Measurements from ENCODE around the gene MRPL40.

The MRPL40 gene

DNA sequence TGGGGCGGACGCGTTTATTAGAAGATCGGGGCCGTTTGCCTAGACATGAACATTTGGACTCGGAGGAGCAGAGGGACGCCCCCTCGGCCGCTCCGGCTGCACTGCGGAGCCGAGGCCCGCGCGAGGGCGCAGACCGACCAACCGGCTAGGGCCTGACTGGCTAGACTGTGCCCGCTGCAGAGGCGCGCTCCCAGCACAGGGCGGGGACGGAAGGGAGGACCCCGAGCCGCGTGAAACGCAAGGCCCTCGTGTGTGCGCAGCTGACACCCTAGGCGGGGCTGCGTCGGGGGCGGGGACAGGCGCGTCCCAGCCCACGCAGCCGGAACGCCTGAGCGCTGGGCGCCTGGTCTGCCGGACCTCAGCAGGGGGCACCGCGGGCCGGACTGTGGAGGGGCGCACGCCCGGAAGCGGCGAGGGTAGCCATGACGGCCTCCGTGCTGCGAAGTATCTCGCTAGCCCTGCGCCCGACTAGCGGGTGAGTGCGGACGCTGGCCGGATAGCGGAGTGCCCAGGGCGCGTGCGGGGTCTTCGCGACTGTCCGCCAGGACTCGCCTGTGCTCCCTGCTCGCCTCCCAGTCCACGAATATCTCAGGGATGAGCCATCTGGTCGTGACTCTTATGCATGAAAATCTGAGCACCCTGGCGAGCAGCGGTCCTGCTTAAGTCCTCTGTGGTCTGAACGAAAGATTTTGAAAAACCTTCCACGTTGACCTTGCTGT, at the start of gene MRPL40:
Gene MRPL40, plus strand, starts transcription at position 413 of the 719 bp plus-strand sequence. Its CDS starts 10 bp downstream, at position 423.
- peak; percentile 72 to 89 (median 79) for DNase-seq

GRCh38 chr22:19383292-19383691, 49.1 kb upstream of the MRPL40 start:
- DNase-seq: no peak

- DNase-seq: no peak
These were observed 47.0 kb upstream of the MRPL40 start for GRCh38 chr22:19385221-19385906.

- DNase-seq: no peak
These were observed 46.1 kb upstream of the MRPL40 start for GRCh38 chr22:19386248-19386647.

DNA sequence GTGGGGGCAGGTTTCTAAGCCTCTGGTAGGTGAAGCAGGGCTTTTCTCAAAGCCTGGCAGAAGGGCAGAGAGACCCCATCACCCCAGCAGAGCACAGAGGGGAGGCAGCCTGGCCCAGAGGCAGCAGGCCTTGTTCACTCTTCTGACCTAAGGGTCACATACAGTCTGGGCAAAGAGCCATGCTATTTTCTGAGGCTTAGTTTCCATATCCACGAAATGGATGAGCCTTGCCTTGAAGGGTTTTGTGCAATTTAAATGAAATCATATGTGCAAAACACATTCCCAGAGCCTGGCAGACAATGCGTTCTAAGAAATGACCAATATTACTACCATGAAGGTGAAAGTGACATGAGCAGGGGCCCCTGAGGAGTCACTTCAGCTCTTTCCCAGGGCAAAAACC, 45.3 kb upstream of the MRPL40 start:
- no peak for DNase-seq

- DNase-seq: no peak
These were observed 44.8 kb upstream of the MRPL40 start for GRCh38 chr22:19387575-19387974.

DNA sequence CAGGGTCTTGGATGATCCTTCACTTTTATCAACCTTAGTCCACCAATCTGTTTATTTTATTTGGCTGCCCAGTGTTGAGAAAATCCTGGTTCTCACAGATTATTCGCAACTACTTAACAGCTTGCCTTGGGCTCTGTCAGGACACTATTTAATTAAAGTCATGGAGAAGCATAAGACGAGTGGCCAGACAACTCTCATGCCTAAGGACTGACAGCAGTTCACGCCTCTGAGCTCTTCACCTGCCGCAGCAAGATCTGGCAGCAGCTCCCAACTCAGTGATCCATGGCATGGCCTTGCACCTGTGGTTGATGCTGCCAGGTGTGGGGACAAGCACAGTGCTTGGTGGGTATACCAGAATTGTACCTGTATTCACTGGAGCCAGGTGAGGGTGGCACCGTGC, 38.6 kb upstream of the MRPL40 start:
- no peak for DNase-seq

- no peak for DNase-seq
These were observed 37.9 kb upstream of the MRPL40 start for GRCh38 chr22:19394274-19395050.

DNA sequence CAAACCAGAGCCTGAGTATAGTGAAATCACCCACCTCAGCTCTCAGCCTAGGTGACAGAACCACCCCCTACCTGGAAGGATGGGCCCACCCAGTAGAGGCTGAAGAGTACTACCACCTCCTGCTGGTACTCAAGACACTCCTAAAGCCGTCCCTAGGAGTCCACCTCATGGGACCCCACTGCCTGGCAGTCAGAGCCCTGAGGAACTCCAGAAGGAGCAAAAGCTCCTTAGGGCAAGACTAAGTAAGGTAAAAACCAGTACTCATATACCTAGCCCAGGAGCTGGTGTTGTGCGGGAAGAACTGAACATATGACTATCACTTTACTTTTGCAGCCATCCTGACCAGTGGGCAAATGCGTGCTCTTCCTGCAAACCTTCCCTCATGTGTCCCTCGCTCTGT, 37.1 kb upstream of the MRPL40 start:
- DNase-seq: no peak

DNA sequence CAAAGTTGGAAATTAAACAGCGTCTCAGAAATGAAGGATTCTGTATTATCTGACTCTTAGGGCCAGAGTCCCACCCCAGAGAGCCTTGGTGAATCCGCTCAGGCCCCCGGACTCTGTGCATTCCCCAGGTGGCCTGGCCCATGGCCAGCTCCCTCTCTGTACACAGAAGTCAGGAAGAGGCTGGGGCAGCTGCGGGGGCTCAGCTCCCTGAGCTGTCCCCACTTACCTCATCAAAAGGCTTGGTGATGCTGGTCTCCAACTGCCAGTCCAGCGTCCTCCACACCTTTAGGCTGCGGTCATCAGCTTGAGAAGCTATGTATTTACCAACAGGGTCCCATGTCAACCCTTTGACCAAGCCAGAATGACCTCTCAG, 35.8 kb upstream of the MRPL40 start:
- no peak for DNase-seq

DNA sequence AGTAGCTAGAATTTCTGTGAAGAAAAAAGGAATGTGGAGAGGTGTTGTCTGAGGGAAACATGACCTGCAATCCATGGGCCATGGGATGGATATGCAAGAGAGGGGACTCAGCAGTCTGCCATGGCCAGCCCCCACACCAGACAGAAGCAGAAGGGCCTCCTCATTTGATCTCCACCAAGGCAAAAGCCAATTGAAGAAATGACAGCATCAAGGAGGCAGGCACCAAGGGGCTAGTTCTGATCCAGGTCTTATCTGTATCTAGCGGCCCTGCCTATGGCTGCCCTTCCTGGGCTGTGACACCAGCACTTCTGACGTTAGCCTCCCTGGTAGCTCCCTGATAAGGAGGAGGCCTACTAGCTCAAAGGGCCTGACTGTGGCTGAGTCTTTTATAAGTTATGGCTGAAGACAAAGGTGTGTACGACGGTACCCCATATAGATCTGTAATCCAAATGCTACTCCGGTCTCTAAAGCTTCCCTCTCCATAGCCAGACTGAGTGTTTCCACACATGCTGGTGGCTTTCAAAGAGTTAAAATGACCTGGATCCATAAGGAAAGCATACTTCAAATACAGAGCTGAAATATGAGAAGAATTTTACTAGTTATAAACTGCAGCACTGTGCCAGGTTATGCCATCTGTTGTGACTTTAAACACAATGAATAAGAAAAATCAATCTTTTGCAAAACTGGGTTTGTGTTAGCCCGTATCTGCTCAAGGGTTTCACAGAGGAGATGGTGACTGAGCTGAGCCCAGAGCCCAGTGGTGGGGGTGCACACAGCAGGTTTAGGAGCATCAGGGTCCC, 35.2 kb upstream of the MRPL40 start:
- no peak for DNase-seq

- no peak for DNase-seq
These were observed 34.6 kb upstream of the MRPL40 start for GRCh38 chr22:19397734-19398104.

DNA sequence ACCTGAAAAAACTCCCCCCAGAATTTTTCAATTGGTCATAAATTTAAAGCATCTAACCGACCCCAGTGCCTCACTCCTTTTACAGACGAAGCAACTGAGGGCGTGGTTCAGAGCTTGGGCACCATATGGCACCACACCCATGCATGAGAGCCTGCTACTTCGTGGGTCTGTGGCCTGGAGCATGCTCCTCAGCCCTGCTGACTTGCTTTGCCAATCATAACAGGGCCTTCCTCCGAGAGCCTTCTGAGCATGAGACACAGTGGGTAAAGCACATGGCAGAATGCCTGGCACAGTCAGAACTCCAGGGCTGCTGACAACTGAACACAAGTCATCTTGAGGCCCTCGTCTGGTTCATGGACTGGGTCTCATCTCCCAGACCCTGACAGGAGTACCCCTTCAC, 34.1 kb upstream of the MRPL40 start:
- no peak for DNase-seq

DNA sequence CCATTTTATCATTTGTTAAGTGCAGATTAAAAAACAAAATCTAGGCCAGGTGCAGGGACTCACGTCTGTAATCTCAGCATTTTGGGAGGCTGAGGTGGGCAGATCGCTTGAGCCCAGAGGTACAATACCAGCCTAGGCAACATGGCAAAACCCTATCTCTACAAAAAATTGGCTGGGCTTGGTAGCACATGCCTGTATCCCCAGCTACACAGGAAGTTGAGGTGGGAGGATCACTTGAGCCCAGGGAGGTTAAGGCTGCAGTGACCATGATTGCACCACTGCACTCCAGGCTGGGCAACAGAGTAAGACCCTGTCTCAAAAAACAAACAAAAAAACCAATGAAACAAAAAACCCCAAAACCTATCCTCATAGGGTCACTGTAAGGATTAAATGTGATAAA, 33.7 kb upstream of the MRPL40 start:
- DNase-seq: no peak

DNA sequence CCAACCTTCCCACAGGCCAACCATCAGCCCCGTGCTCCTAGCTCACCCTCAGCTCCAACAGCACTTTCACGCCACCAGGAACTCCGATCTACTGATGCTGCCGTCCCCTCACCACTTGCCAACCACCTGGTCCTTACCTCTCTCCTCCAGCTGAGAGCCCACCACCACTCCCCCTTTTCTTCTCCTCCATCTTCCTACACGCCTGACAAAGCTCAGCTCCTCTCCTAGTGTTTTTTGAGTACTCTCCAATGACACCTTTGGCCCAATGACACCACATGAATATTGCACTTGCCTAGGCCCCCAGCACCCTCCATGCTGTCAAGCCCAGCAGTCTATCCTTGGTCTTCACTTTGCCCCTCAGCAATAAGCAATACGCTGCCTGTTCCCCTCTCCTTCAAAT, 31.5 kb upstream of the MRPL40 start:
- no peak for DNase-seq

DNA sequence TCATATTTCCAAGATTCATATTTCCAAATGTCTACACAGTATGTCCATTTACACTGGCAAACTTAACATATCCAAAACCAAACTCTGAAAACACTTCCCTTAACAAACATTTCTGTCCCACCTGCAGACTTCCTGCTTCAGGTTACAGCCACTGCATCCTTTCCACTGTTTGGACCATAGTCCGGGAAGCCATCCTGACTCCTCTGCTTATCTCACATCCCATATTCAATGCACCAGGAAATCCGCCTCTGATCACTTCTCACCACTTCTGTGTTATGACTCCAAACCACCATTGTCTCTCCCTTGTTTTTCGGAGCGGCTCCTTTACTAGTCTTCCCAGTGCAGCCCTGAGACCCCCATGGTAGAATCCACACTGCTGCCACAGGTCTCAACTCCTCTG, 30.9 kb upstream of the MRPL40 start:
- DNase-seq: no peak

DNA sequence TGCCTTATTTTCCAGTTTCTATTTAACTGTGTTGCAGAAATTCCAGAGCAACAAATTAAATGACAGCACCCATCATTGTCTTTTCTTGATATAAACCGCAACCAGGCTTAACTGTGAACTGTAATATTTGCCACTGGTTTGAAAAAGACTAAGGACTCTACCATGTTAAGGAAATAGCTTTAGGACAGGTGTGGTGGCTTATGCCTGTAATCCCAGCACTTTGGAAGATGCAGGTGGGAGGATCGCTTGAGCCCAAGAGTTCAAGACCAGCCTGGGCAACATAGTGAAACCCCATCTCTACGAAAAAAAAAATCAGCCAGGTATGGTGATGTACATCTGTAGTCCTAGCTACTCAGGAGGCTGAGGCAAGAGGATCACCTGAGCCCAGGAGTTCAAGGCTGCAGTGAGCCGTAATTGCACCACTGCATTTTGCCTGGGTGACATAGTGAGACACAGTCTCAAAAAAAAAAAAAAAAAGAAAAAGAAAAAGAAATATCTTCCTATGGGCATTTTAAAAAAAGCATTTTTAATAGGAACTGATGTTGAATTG, 29.6 kb upstream of the MRPL40 start:
- DNase-seq: no peak

DNA sequence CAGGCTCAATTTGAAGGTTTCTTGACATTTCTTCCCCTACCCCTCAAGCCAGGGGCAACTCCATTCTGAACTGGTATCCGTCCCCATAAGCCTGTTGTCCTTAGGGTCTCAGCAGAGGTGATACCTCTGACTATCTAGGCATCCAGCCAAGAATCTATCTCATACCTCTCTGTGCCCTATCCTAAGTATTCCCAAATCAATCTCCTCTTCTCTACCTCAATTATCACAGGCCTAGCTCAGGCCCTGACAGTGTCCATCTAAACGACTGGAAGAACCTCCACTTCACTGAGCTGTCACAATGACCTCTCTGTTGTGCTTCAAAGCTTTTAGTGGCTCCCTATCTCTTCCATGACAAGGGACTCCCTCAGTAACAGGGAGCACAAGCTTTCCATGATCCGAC, 27.7 kb upstream of the MRPL40 start:
- no peak for DNase-seq

- no peak for DNase-seq
These were observed 27.2 kb upstream of the MRPL40 start for GRCh38 chr22:19405133-19405532.

- no peak for DNase-seq
These were observed 26.7 kb upstream of the MRPL40 start for GRCh38 chr22:19405652-19406051.

DNA sequence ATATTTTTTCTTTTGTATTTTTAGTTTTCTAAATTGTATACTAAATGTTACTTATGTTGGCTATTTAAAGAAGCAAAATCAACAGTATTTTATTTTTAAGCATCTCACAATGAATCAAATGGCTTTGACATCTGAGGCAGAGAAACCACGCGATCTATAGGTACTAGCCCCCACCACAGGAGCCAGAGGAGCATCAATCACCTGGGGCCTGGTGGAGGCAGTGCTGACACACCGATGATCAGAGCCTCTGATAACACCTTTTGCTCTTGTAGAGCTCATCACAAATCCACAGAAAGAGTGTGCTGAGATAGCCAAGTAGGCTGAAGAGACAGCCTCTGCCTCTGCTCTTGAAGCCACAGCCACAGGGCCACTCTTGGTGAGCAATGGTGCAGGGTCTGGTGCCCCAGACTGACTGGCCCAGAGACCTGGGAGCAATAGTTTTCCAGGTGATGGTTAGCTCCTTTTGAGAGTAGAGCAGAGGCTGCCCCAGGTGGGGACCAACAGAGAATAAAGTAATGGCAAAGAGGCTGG, 26.0 kb upstream of the MRPL40 start:
- DNase-seq: no peak

DNA sequence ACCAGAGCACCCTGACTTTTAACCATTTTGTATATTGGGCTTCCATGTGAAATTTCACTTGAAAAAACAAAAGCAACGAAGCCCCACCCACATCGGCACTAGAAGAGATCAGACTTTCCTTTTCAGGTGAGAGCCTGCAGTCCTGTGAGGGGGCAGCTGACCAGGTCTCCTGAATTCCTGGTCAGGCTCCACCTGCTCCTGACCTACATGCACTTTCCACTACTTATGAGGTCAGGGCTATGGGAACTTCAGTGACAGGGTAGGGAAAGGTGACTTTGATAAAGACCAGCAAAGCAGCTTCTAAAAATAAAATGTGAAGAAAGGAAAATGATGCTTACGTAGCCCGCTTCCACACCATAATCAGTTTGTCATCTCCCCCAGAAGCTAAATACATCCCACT, 25.5 kb upstream of the MRPL40 start:
- DNase-seq: no peak
